SK-N-SH (cell line): ENCODE measurements around the gene TMEM259. TPM values are rescaled to one million over a fixed set of nuclear protein-coding genes. Genes with fewer than 3 reads are reported as not detected.

Experiments used
- CTCF ChIA-PET: fragments of 300-600, 350-600 bp; formaldehyde crosslinking; extraction: SDS; loops from one replicate; lab custom pipeline; 2021; lab: Yijun Ruan, JAX
- POLR2A ChIA-PET: fragments of 350-600 bp; sonication (Branson Sonifier 250); formaldehyde crosslinking; extraction: SDS; loops from one replicate; lab custom pipeline; 2020; ENCODE audit warnings: antibody characterized with exemption, inconsistent platforms; lab: Yijun Ruan, JAX
- DNase-seq: peaks from one replicate; pipeline ENCODE4 v3.0.0; 2012
- H2AFZ ChIP-seq: fragments of 200-600 bp; sonication (generic); 2 replicates; pipeline ENCODE4 v1.8.1; 2016; ENCODE audit warnings: antibody characterized with exemption, mild to moderate bottlenecking, low read depth
- H3F3A ChIP-seq: fragments of 200-600 bp; sonication (generic); replicated peaks from 2 replicates; pipeline ENCODE3; 2016; ENCODE audit warnings: antibody characterized with exemption, mild to moderate bottlenecking; ENCODE audit not compliant: insufficient read depth
- H3K27ac ChIP-seq, 2 experiments: fragments of 200-500 bp in 1 of 2; fragments of 200-600 bp in 1 of 2; sonication (Bioruptor generic) in 1 of 2; sonication (generic), shearing (Covaris generic) in 1 of 2; 2 replicates each; pipeline versions ENCODE4 v1.5.1 to v1.6.1; 2014 to 2016; ENCODE audit warnings: low read depth in 2 of 2, inconsistent platforms in 1 of 2, low read length in 1 of 2, mild to moderate bottlenecking in 1 of 2, mixed read lengths in 1 of 2
- H3K27me3 ChIP-seq: fragments of 200-600 bp; sonication (generic), shearing (Covaris generic); 2 replicates; pipeline ENCODE4 v1.6.1; 2016; ENCODE audit warnings: mixed run types; ENCODE audit not compliant: insufficient read depth
- H3K36me3 ChIP-seq, 2 experiments: fragments of 200-500 bp in 1 of 2; fragments of 200-600 bp in 1 of 2; sonication (Bioruptor generic) in 1 of 2; sonication (generic) in 1 of 2; replicated peaks in 1 of 2; 2 replicates each; pipeline versions ENCODE3 to v1.5.1; 2014 to 2016; ENCODE audit warnings: low read length in 1 of 2, mild to moderate bottlenecking in 1 of 2; ENCODE audit not compliant: insufficient read depth in 2 of 2, control insufficient read depth in 1 of 2
- H3K4me1 ChIP-seq, 2 experiments: fragments of 200-500 bp in 1 of 2; fragments of 200-600 bp in 1 of 2; sonication (Bioruptor generic) in 1 of 2; sonication (generic), shearing (Covaris generic) in 1 of 2; 2 replicates each; pipeline versions ENCODE4 v1.5.1 to v1.6.1; 2014 to 2016; ENCODE audit warnings: low read depth in 1 of 2, low read length in 1 of 2, mixed run types in 1 of 2; ENCODE audit not compliant: insufficient read depth in 2 of 2, control insufficient read depth in 1 of 2
- H3K4me2 ChIP-seq: fragments of 200-600 bp; sonication (generic), shearing (Covaris generic); 2 replicates; pipeline ENCODE4 v1.6.1; 2017; ENCODE audit warnings: mixed run types
- H3K4me3 ChIP-seq, 2 experiments: fragments of 200-500 bp in 1 of 2; fragments of 200-600 bp in 1 of 2; sonication (Bioruptor generic) in 1 of 2; sonication (generic), shearing (Covaris generic) in 1 of 2; 2 replicates each; pipeline versions ENCODE4 v1.5.1 to v1.8.1; 2014 to 2016; ENCODE audit warnings: low read depth in 2 of 2, inconsistent platforms in 1 of 2, low read length in 1 of 2, mild to moderate bottlenecking in 1 of 2, mixed read lengths in 1 of 2, moderate library complexity in 1 of 2
- H3K79me2 ChIP-seq: fragments of 200-600 bp; sonication (generic); 2 replicates; pipeline ENCODE4 v1.8.1; 2017; ENCODE audit warnings: mild to moderate bottlenecking; ENCODE audit not compliant: insufficient read depth
- H3K9ac ChIP-seq: fragments of 200-600 bp; sonication (generic); 2 replicates; pipeline ENCODE4 v1.6.1; 2017; ENCODE audit warnings: mixed run types
- H3K9me2 ChIP-seq: fragments of 200-600 bp; sonication (generic); 2 replicates; pipeline ENCODE4 v1.6.1; 2017; ENCODE audit warnings: mixed run types
- H3K9me3 ChIP-seq: fragments of 200-600 bp; sonication (generic); 2 replicates; pipeline ENCODE4 v1.6.1; 2017; ENCODE audit warnings: mixed run types, mild to moderate bottlenecking, moderate library complexity
- H4K20me1 ChIP-seq: fragments of 200-600 bp; sonication (generic); 2 replicates; pipeline ENCODE4 v1.6.1; 2017; ENCODE audit warnings: mild to moderate bottlenecking, mixed run types; ENCODE audit not compliant: insufficient read depth
- CHD2 ChIP-seq: fragments of 150-350 bp; IDR thresholded peaks from 2 replicates; pipeline ENCODE4 v1.6.1; 2018; ENCODE audit warnings: low read length; ENCODE audit not compliant: partially characterized antibody
- EZH2phosphoT487 ChIP-seq: fragments of 200-600 bp; sonication (generic); IDR thresholded peaks from 2 replicates; pipeline ENCODE4 v1.6.1; 2017; ENCODE audit warnings: low read depth, mixed run types, mild to moderate bottlenecking, antibody characterized with exemption, moderate library complexity, borderline replicate concordance
- NFIC ChIP-seq: IDR thresholded peaks from 2 replicates; pipeline ENCODE4 v1.4.0; 2012; ENCODE audit warnings: borderline replicate concordance
- POLR2AphosphoS5 ChIP-seq: IDR thresholded peaks from 2 replicates; pipeline ENCODE4 v1.6.1; 2012; ENCODE audit warnings: low read depth, low read length
- RXRA ChIP-seq: IDR thresholded peaks from 2 replicates; pipeline ENCODE4 v1.4.0; 2012; ENCODE audit warnings: low read depth, mild to moderate bottlenecking, borderline replicate concordance
- WGBS: methylation state at CpG from one replicate; pipeline ENCODE4 v1.1.6; 2017; ENCODE audit warnings: low lambda C conversion rate; 5-methylcytosine and 5-hydroxymethylcytosine counted together
- polyA plus RNA-seq, 3 experiments: library from polyadenylated mRNA; depleted of rRNA; stranded (reverse); fragments of >200 nt; gene quantifications; 2 replicates each; pipeline ENCODE4 v1.2.3, GENCODE V29; 2012
- TF ChIP-seq, protein P1 (sequence below): IDR thresholded peaks from 2 replicates; pipeline ENCODE4 v1.6.1; 2012; ENCODE audit warnings: mild to moderate bottlenecking, low read depth, low read length, moderate library complexity
- TF ChIP-seq, protein P2 (sequence below): fragments of 200-600 bp; sonication (generic); IDR thresholded peaks from 2 replicates; pipeline ENCODE4 v1.6.1; 2017; ENCODE audit warnings: antibody characterized with exemption, mild to moderate bottlenecking, moderate library complexity
- TF ChIP-seq, protein P3 (sequence below): IDR thresholded peaks from 2 replicates; pipeline ENCODE4 v1.4.0; 2012; ENCODE audit warnings: low read depth

The TMEM259 gene
- polyA plus RNA-seq, 1 of the 3 experiments (the other 2 are of a cell fraction): 138 TPM

DNA sequence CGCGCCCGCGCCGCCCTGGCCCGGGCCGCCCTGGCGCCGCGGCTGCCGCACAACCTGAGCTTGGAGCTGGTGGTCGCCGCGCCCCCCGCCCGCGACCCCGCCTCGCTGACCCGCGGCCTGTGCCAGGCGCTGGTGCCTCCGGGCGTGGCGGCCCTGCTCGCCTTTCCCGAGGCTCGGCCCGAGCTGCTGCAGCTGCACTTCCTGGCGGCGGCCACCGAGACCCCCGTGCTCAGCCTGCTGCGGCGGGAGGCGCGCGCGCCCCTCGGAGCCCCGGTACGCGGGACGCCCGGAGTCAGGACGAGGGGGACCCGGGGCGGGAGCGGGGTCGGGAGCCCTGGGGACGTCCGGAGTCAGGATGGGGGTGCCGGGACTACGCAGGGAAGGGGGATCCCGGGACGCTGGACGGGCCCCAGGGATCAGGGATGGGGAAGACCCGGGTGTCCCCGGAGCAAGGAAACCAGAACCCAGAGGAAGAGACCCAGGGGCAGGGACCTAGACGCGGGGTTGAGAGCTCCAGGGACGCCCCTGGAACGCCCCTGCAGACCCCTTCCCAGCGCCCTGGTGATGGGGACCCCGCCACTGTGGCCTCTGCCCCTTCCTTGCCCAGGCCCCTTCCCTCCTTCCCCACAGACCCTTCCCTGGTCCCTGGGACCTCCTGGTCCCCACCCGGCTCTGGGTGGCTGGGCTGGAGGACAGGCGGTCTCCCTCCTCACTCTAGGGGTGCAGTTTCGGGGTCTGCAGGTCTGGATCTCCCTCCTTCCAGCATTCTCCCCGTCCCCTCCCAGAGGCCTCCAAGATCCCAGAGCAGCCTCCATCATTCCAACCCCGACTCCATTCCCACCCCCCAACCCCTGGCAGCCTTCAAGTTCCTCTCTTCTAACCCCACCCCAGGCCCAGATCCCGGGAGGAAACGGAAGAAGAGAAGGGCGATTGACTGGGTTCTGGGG is 20.1 kb downstream of the TMEM259 start:
- Histone ChIP-seq H3K4me1 (peaks cover 0 to 13% of the 10 kb centered on the region in 2 experiments; a peak in 1 of 4 replicates), H3K36me3 (no peaks in the 10 kb centered on the region), H3K27me3 (peaks cover 57% of the 10 kb centered on the region), H3K27ac (no peak overlapping the region), H3K4me2 (peak overlapping the region; percentile 63), H3K4me3 (peak overlapping the region; percentile 32 to 55; a peak in 3 of 4 replicates), H2AFZ (no peak overlapping the region), H3F3A (peaks cover 17% of the 10 kb centered on the region), H3K9me2 (no peaks in the 10 kb centered on the region), H4K20me1 (no peaks in the 10 kb centered on the region), H3K9ac (no peak overlapping the region), H3K79me2 (no peaks in the 10 kb centered on the region), H3K9me3 (no peaks in the 10 kb centered on the region)
- no peak for TF ChIP-seq EZH2phosphoT487
- TF ChIP-seq RXRA: no peak
- TF ChIP-seq, protein P1, sequence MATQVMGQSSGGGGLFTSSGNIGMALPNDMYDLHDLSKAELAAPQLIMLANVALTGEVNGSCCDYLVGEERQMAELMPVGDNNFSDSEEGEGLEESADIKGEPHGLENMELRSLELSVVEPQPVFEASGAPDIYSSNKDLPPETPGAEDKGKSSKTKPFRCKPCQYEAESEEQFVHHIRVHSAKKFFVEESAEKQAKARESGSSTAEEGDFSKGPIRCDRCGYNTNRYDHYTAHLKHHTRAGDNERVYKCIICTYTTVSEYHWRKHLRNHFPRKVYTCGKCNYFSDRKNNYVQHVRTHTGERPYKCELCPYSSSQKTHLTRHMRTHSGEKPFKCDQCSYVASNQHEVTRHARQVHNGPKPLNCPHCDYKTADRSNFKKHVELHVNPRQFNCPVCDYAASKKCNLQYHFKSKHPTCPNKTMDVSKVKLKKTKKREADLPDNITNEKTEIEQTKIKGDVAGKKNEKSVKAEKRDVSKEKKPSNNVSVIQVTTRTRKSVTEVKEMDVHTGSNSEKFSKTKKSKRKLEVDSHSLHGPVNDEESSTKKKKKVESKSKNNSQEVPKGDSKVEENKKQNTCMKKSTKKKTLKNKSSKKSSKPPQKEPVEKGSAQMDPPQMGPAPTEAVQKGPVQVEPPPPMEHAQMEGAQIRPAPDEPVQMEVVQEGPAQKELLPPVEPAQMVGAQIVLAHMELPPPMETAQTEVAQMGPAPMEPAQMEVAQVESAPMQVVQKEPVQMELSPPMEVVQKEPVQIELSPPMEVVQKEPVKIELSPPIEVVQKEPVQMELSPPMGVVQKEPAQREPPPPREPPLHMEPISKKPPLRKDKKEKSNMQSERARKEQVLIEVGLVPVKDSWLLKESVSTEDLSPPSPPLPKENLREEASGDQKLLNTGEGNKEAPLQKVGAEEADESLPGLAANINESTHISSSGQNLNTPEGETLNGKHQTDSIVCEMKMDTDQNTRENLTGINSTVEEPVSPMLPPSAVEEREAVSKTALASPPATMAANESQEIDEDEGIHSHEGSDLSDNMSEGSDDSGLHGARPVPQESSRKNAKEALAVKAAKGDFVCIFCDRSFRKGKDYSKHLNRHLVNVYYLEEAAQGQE: no peak
- no peak for TF ChIP-seq POLR2AphosphoS5
- TF ChIP-seq, protein P2, sequence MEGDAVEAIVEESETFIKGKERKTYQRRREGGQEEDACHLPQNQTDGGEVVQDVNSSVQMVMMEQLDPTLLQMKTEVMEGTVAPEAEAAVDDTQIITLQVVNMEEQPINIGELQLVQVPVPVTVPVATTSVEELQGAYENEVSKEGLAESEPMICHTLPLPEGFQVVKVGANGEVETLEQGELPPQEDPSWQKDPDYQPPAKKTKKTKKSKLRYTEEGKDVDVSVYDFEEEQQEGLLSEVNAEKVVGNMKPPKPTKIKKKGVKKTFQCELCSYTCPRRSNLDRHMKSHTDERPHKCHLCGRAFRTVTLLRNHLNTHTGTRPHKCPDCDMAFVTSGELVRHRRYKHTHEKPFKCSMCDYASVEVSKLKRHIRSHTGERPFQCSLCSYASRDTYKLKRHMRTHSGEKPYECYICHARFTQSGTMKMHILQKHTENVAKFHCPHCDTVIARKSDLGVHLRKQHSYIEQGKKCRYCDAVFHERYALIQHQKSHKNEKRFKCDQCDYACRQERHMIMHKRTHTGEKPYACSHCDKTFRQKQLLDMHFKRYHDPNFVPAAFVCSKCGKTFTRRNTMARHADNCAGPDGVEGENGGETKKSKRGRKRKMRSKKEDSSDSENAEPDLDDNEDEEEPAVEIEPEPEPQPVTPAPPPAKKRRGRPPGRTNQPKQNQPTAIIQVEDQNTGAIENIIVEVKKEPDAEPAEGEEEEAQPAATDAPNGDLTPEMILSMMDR: no peak
- TF ChIP-seq NFIC: no peak
- TF ChIP-seq, protein P3, sequence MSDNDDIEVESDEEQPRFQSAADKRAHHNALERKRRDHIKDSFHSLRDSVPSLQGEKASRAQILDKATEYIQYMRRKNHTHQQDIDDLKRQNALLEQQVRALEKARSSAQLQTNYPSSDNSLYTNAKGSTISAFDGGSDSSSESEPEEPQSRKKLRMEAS: no peak
- no peak for TF ChIP-seq CHD2
- ChIA-PET CTCF (interaction anchor here (0.6 to 1.1 kb wide), 6 partner anchors 10 to 233 kb away, joined by 3 to 4 read pairs (median 3); partner anchors contain the start of gene CFD), POLR2A (interaction anchor here (0.8 kb wide), 1 partner anchor 17 kb away, joined by 5 read pairs; the partner anchor contains the start of gene WDR18)
- WGBS: 3% methylated on average over 19 of the region's 73 CpGs
- peak; percentile 65 for DNase-seq
